HepG2 (cell line): ENCODE measurements around the gene DOK4. TPM values are rescaled to one million over a fixed set of nuclear protein-coding genes. Genes with fewer than 3 reads are reported as not detected.

Source experiments
- ADNP ChIP-seq: sonication (generic); formaldehyde crosslinking; IDR thresholded peaks from 2 replicates; pipeline ENCODE4 v1.4.0; 2020; ENCODE audit warnings: missing genetic modification reagents
- ARHGAP35 ChIP-seq: sonication (generic); formaldehyde crosslinking; IDR thresholded peaks from 2 replicates; pipeline ENCODE4 v1.9.0; 2022; ENCODE audit warnings: mild to moderate bottlenecking, inconsistent platforms, moderate library complexity, missing genetic modification reagents, borderline replicate concordance
- ATF3 ChIP-seq: sonication (generic); formaldehyde crosslinking; IDR thresholded peaks from 2 replicates; pipeline ENCODE4 v1.4.0; 2020; ENCODE audit warnings: missing genetic modification reagents
- BCL6 ChIP-seq: IDR thresholded peaks from 2 replicates; pipeline ENCODE4 v1.6.1; 2016; ENCODE audit warnings: missing genetic modification reagents, missing compliant biosample characterization
- EEA1 ChIP-seq: sonication (generic); formaldehyde crosslinking; IDR thresholded peaks from 2 replicates; pipeline ENCODE4 v1.5.1; 2020; ENCODE audit warnings: mild to moderate bottlenecking, missing genetic modification reagents, borderline replicate concordance
- ESRRA ChIP-seq: sonication (generic); formaldehyde crosslinking; IDR thresholded peaks from 2 replicates; pipeline ENCODE4 v1.5.1; 2020; ENCODE audit warnings: mild to moderate bottlenecking, low read depth, missing genetic modification reagents
- FOXO1 ChIP-seq: sonication (generic); formaldehyde crosslinking; IDR thresholded peaks from 2 replicates; pipeline ENCODE4 v1.4.0; 2020; ENCODE audit warnings: missing genetic modification reagents
- KDM1A ChIP-seq: IDR thresholded peaks from 2 replicates; pipeline ENCODE4 v1.6.1; 2016; ENCODE audit warnings: missing compliant biosample characterization
- KDM5A ChIP-seq: fragments of 200-600 bp; sonication (generic); IDR thresholded peaks from 2 replicates; pipeline ENCODE4 v1.7.0; 2018; ENCODE audit warnings: antibody characterized with exemption, mild to moderate bottlenecking, low read length, borderline replicate concordance
- MAZ ChIP-seq, 2 experiments: sonication (generic) in 1 of 2; formaldehyde crosslinking in 1 of 2; IDR thresholded peaks; 2 replicates each; pipeline versions ENCODE4 v1.5.0 to v1.6.1; 2012 to 2020; ENCODE audit warnings: low read depth in 2 of 2, mild to moderate bottlenecking in 2 of 2, borderline replicate concordance in 1 of 2, improper control_type of control experiment in 1 of 2, low read length in 1 of 2, missing genetic modification reagents in 1 of 2, moderate library complexity in 1 of 2
- MYNN ChIP-seq: sonication (generic); formaldehyde crosslinking; IDR thresholded peaks from 2 replicates; pipeline ENCODE4 v1.4.0; 2020; ENCODE audit warnings: mild to moderate bottlenecking, low read depth, missing genetic modification reagents
- PBX3 ChIP-seq: sonication (generic); formaldehyde crosslinking; IDR thresholded peaks from 2 replicates; pipeline ENCODE4 v1.8.1; 2023; ENCODE audit warnings: missing genetic modification reagents, inconsistent platforms, borderline replicate concordance
- PHF5A ChIP-seq: IDR thresholded peaks from one replicate; pipeline ENCODE4 v1.6.1; 2018; ENCODE audit warnings: low read depth, missing genetic modification reagents; ENCODE audit not compliant: unreplicated experiment
- PLSCR1 ChIP-seq: sonication (generic); formaldehyde crosslinking; IDR thresholded peaks from 2 replicates; pipeline ENCODE4 v1.5.0; 2020; ENCODE audit warnings: missing genetic modification reagents, mild to moderate bottlenecking, borderline replicate concordance
- PREB ChIP-seq: sonication (generic); formaldehyde crosslinking; IDR thresholded peaks from 2 replicates; pipeline ENCODE4 v1.4.0; 2020; ENCODE audit warnings: missing genetic modification reagents
- PRMT3 ChIP-seq: sonication (generic); formaldehyde crosslinking; IDR thresholded peaks from 2 replicates; pipeline ENCODE4 v1.8.1; 2022; ENCODE audit warnings: low read depth, mild to moderate bottlenecking, moderate library complexity, missing genetic modification reagents, borderline replicate concordance
- SIN3A ChIP-seq: IDR thresholded peaks from 2 replicates; pipeline ENCODE4 v1.6.1; 2011; ENCODE audit warnings: low read depth, mild to moderate bottlenecking, control low read depth, low read length, borderline replicate concordance
- SOX6 ChIP-seq, 2 experiments: fragments of 450-650 bp in 1 of 2; sonication (generic) in 1 of 2; formaldehyde crosslinking in 1 of 2; IDR thresholded peaks; 2 replicates each; pipeline versions ENCODE4 v1.4.0 to v1.6.1; 2017 to 2020; ENCODE audit warnings: antibody characterized with exemption in 1 of 2, mild to moderate bottlenecking in 1 of 2, missing genetic modification reagents in 1 of 2
- SP1 ChIP-seq, 2 experiments: fragments of 450-650 bp in 1 of 2; sonication (generic) in 1 of 2; formaldehyde crosslinking in 1 of 2; IDR thresholded peaks; 2 replicates each; pipeline versions ENCODE4 v1.4.0 to v1.6.1; 2016 to 2020; ENCODE audit warnings: missing genetic modification reagents in 1 of 2
- TMF1 ChIP-seq: sonication (generic); formaldehyde crosslinking; IDR thresholded peaks from 2 replicates; pipeline ENCODE4 v1.8.1; 2022; ENCODE audit warnings: low read depth, missing genetic modification reagents
- ZNF124 ChIP-seq: sonication (generic); formaldehyde crosslinking; IDR thresholded peaks from 2 replicates; pipeline ENCODE4 v1.4.0; 2020; ENCODE audit warnings: missing genetic modification reagents
- ZNF329 ChIP-seq: sonication (generic); formaldehyde crosslinking; IDR thresholded peaks from 2 replicates; pipeline ENCODE4 v1.9.0; 2021; ENCODE audit warnings: low read depth, mild to moderate bottlenecking, missing genetic modification reagents
- ZNF382 ChIP-seq: sonication (generic); formaldehyde crosslinking; IDR thresholded peaks from 2 replicates; pipeline ENCODE4 v1.5.0; 2020; ENCODE audit warnings: missing genetic modification reagents, mild to moderate bottlenecking, borderline replicate concordance
- ZNF788 ChIP-seq: sonication (generic); formaldehyde crosslinking; IDR thresholded peaks from 2 replicates; pipeline ENCODE4 v1.5.0; 2020; ENCODE audit warnings: mild to moderate bottlenecking, missing genetic modification reagents, borderline replicate concordance
- ZSCAN30 ChIP-seq: sonication (generic); formaldehyde crosslinking; IDR thresholded peaks from 2 replicates; pipeline ENCODE4 v1.5.0; 2020; ENCODE audit warnings: mild to moderate bottlenecking, missing genetic modification reagents
- polyA plus RNA-seq, 8 experiments: library from polyadenylated mRNA; depleted of rRNA in 3 of 8; stranded (reverse) in 7 of 8; unstranded in 1 of 8; fragments of >200 nt; fragmentation: Illumina TruSeq in 4 of 8; extraction: Trizol in 4 of 8; gene quantifications; 2 replicates each; pipeline versions ENCODE4 v1.2.1 to v1.2.3, GENCODE V29; 2011 to 2016; ENCODE audit warnings: low read depth in 4 of 8, missing spikeins in 1 of 8, mixed read lengths in 1 of 8; ENCODE audit not compliant: insufficient read depth in 1 of 8
- total RNA-seq, 5 experiments: library from RNA; depleted of rRNA; stranded (reverse); fragments of >200 nt; fragmentation: Illumina TruSeq; extraction: Trizol; gene quantifications; 2 replicates each; pipeline ENCODE4 v1.2.3, GENCODE V29; 2016; ENCODE audit warnings: low read depth in 1 of 5

DOK4 gene
- total and polyA plus RNA-seq, 2 of the 13 experiments (the other 11 are each of a cell fraction or from before 2014, with no cell fraction given), result 52.7 to 70.0 TPM

- TF ChIP-seq ATF3 (CRISPR knock-in tag), result no peak
- TF ChIP-seq ZSCAN30 (CRISPR knock-in tag), result no peak
- no peak for TF ChIP-seq PREB
- no peak for TF ChIP-seq ZNF329 (CRISPR knock-in tag)
- 0 out of 2 replicates have a peak, but pooled peaks have one; percentile 33 for TF ChIP-seq ESRRA (CRISPR knock-in tag)
- no peak for TF ChIP-seq ZNF382 (CRISPR knock-in tag)
- TF ChIP-seq ARHGAP35 (CRISPR knock-in tag), result no peak
- no peak for TF ChIP-seq SIN3A
- TF ChIP-seq TMF1, result no peak
- peak; percentile 33; the same call in 1 of the 2 replicates for TF ChIP-seq ZNF788 (CRISPR knock-in tag)
- TF ChIP-seq ADNP (CRISPR knock-in tag), result no peak
- no peak for TF ChIP-seq KDM1A (CRISPR knock-in tag)
- no peak for TF ChIP-seq BCL6 (CRISPR knock-in tag)
- TF ChIP-seq PLSCR1 (CRISPR knock-in tag), result no peak
- TF ChIP-seq EEA1, result no peak
- TF ChIP-seq FOXO1, result no peak
- no peak for TF ChIP-seq PRMT3 (CRISPR knock-in tag)
- TF ChIP-seq PHF5A (CRISPR knock-in tag), result no peak
- no peak for TF ChIP-seq MYNN (CRISPR knock-in tag)
- no peak for TF ChIP-seq SP1 (IDR thresholded peaks at IDR 0.05)
- TF ChIP-seq SP1 (CRISPR knock-in tag; IDR thresholded peaks at IDR 0.05), result no peak
- no peak for TF ChIP-seq PBX3 (CRISPR knock-in tag)
- TF ChIP-seq KDM5A, result no peak
- TF ChIP-seq ZNF124, result no peak
- TF ChIP-seq MAZ (IDR thresholded peaks at IDR 0.05; ENCODE audit: borderline replicate concordance, low read depth, low read length), result peak; percentile 38; the same call in 1 of the 2 replicates
- TF ChIP-seq MAZ (CRISPR knock-in tag; IDR thresholded peaks at IDR 0.05; ENCODE audit: low read depth), result no peak
- no peak for TF ChIP-seq SOX6 (IDR thresholded peaks at IDR 0.05)
- no peak; the same call in 1 of the 2 replicates for TF ChIP-seq SOX6 (CRISPR knock-in tag; IDR thresholded peaks at IDR 0.05)
Measured at GRCh38 chr16:57475711-57476339, 10.5 kb downstream of the DOK4 start (continued).
